Gastroesophageal sphincter (tissue), 4 donors: ENCODE results near the gene HK3. TPM values are rescaled to one million over a fixed set of nuclear protein-coding genes. Genes with fewer than 3 reads are reported as not detected.

ENCODE experiments used
- ATAC-seq: fragments of 150-250 bp; one replicate; pipeline ENCODE4 v1.9.1; 2016; ENCODE audit warnings: mild to moderate bottlenecking, moderate library complexity
- H3K27ac ChIP-seq, 4 donors: fragments of 200-600 bp; sonication (generic) in 3 of 4; 1 replicate in 3 of 4; 2 replicates in 1 of 4; pipeline ENCODE4 v1.5.1; 2016 to 2019
- H3K27me3 ChIP-seq: fragments of 200-600 bp; sonication (generic); one replicate; pipeline ENCODE4 v1.5.1; 2019
- H3K36me3 ChIP-seq, 2 donors: fragments of 200-600 bp; sonication (generic); one replicate each; pipeline ENCODE4 v1.5.1; 2019; ENCODE audit warnings: control low read depth in 1 of 2
- H3K4me1 ChIP-seq, 3 donors: fragments of 200-600 bp; sonication (generic); 1 replicate in 2 of 3; 2 replicates in 1 of 3; pipeline ENCODE4 v1.5.1; 2016 to 2019; ENCODE audit warnings: control low read depth in 2 of 3
- H3K4me3 ChIP-seq, 2 donors: fragments of 200-600 bp; sonication (generic); one replicate each; pipeline ENCODE4 v1.5.1; 2019; ENCODE audit warnings: mild to moderate bottlenecking in 1 of 2, moderate library complexity in 1 of 2
- H3K9me3 ChIP-seq, 3 donors: fragments of 200-600 bp; sonication (generic); one replicate each; pipeline ENCODE4 v1.5.1; 2017 to 2019; ENCODE audit warnings: control low read depth in 2 of 3
- CTCF ChIP-seq, 4 experiments: fragments of 200-600 bp in 2 of 4; fragments of 450-650 bp in 2 of 4; sonication (generic) in 1 of 4; IDR thresholded peaks; one replicate each; pipeline ENCODE4 v1.5.1; 2017 to 2019; ENCODE audit warnings: antibody characterized with exemption in 4 of 4, mild to moderate bottlenecking in 2 of 4, moderate library complexity in 2 of 4
- EP300 ChIP-seq: sonication (generic); formaldehyde crosslinking; IDR thresholded peaks from one replicate; pipeline ENCODE4 v1.6.1; 2017; ENCODE audit warnings: antibody characterized with exemption, mild to moderate bottlenecking
- POLR2A ChIP-seq, 2 donors: fragments of 450-650 bp; IDR thresholded peaks; one replicate each; pipeline ENCODE4 v1.6.1; 2017; ENCODE audit warnings: antibody characterized with exemption in 2 of 2, mild to moderate bottlenecking in 2 of 2, moderate library complexity in 1 of 2
- POLR2AphosphoS5 ChIP-seq: sonication (generic); formaldehyde crosslinking; IDR thresholded peaks from one replicate; pipeline ENCODE4 v1.6.1; 2017; ENCODE audit warnings: antibody characterized with exemption
- WGBS, 2 donors: methylation state at CpG; one replicate each; pipeline ENCODE4 v1.1.5; 2018; ENCODE audit warnings: low coverage in 1 of 2; 5-methylcytosine and 5-hydroxymethylcytosine counted together
- total RNA-seq, 4 donors: library from RNA; depleted of rRNA; stranded (reverse); fragments of >200 nt; gene quantifications; one replicate each; pipeline ENCODE4 v1.1.0, GENCODE V29; 2016

The HK3 gene
- total RNA-seq, 4 donors from 2014 or later, result 3.4 to 11.5 (median 8.1) TPM

DNA sequence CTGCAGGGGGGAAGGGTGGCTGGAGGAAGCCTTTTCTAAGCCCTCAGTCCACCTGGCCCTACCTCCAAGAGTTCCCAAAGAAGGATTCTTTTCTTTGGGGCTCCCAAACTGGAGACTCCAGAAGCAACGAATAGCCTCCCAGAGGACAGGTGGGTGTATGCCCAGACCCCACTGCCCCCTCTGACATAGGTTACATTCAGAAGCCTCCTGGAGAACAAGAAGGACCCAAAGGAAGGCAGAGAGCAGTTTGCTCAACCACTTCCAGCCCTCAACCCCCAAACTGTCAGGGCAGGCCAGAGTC, 10.3 kb downstream of the HK3 start:
- TF ChIP-seq POLR2A (IDR thresholded peaks at IDR 0.05) (no peak), EP300 (no peak), POLR2AphosphoS5 (no peak), CTCF (IDR thresholded peaks at IDR 0.05) (no peak)
- no peaks in the 10 kb centered on the region for H3K9me3 ChIP-seq
- H3K4me1 ChIP-seq, result no peaks in the 10 kb centered on the region
- WGBS, 2 donors, result no CpG with 5 or more reads among the region's 1 CpG
- H3K4me3 ChIP-seq, result no peak overlapping the region
- peaks cover 7% of the 10 kb centered on the region for H3K27me3 ChIP-seq
- no peaks in the 10 kb centered on the region for H3K36me3 ChIP-seq
- H3K27ac ChIP-seq, result no peak overlapping the region
- no peak for ATAC-seq

DNA sequence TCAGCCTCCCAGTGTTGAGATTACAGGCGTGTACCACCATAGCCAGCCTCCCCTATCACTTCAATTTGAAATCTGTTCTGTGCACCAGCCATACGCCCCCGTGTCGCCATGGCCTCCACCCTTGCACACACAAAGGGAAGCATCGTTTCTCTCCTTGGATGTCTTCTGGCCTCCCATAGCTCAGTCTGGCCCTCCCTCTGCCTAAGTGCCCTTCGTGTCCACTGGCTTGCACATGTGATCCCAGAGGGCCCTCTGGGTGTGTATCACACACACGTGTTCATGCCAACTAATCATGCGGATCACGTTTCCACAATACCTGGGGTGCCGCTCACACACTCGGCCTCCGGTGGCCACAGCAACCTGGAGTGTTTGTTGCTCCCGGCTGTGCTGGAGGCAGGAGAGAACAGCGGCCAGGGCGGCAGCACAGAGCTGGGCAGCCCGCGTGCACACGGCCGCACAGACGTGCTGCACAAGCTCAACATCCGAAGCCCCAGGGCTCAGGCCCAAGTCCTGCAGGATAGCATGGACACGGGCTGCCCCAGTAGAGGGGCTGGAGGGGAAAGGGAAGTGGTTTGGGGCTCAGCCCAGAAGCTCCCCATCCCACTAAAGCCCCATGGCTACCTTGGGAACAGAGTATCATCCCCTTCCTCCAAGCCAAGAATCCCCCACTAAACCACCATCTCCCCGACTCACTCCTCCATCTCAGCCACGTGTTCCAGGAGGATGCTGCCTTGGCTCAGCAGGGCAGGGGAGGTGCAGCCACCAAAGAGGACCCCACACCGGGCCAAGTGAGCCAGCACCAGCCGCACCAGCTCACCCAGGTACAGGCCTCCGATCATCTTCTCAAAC, 10.9 kb downstream of the HK3 start:
- Histone ChIP-seq H3K9me3 (no peaks in the 10 kb centered on the region), H3K36me3 (no peaks in the 10 kb centered on the region), H3K4me3 (no peak overlapping the region), H3K4me1 (no peaks in the 10 kb centered on the region), H3K27ac (no peak overlapping the region), H3K27me3 (peaks cover 7% of the 10 kb centered on the region)
- no peak for TF ChIP-seq POLR2A (IDR thresholded peaks at IDR 0.05)
- no peak for TF ChIP-seq EP300
- no peak for TF ChIP-seq POLR2AphosphoS5
- no peak for TF ChIP-seq CTCF (IDR thresholded peaks at IDR 0.05)
- 87 to 91% methylated on average over 5 to 10 of the region's 27 CpGs for WGBS, 2 donors
- ATAC-seq, result no peak

- no peak for TF ChIP-seq POLR2A (IDR thresholded peaks at IDR 0.05)
- TF ChIP-seq POLR2AphosphoS5, result no peak
- no peak for TF ChIP-seq EP300
- no peak for TF ChIP-seq CTCF (IDR thresholded peaks at IDR 0.05)
- 75 to 87% methylated on average over 3 of the region's 28 CpGs for WGBS, 2 donors
Observed at GRCh38 chr5:176887252-176887849, 11.8 kb downstream of the HK3 start.

DNA sequence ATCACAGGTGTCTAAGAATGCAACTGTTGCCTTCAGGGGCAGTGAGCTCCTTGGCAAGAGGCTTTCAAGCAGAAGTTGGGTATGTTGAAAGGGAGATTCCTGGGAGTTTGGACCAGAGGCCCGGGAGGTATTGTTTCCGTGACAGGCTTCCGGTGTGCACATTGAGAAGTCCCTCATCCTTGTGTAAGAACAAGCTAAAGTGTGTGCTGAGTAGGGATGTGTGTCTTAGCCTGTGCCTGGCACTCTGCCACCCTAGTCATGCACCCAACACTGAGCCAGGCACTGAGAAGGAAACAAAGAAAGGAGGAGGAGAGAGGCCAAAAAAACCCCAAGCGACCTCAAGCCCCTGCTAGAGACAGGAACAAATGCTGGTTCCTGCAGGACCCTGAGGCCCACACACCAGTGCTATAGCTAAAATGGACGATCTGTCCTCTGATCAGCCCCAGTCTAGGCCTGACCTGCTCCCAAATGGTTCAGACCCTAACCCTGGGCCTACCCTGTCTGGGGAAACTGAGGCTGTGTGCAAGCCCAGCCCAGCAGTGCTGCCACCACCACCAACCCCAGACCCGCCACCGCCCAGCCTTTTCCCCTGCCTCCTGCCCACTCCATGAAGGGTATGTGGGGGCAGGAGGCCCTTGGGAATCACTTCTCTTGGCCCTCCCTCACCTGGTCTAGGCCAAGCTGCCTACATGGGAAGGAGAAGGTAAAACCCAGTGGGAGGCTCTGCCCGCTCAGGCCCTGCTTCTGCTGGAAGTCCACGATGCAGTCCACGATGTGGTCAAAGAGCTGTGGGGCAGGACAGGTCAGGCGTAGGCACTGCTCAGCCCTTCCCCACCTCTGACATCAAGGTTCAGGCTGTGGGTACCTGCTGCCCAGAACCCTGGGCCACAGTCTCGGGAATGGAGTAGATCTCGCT, 12.6 kb downstream of the HK3 start:
- Histone ChIP-seq H3K4me1 (no peaks in the 10 kb centered on the region), H3K27ac (no peak overlapping the region), H3K36me3 (no peaks in the 10 kb centered on the region), H3K4me3 (no peak overlapping the region), H3K27me3 (peaks cover 5% of the 10 kb centered on the region), H3K9me3 (no peaks in the 10 kb centered on the region)
- WGBS, 2 donors, result 76% methylated on average over 6 of the region's 13 CpGs; no CpG with 5 or more reads in 1 of the 2 donors
- ATAC-seq, result no peak
- TF ChIP-seq POLR2AphosphoS5, result no peak
- no peak for TF ChIP-seq POLR2A (IDR thresholded peaks at IDR 0.05)
- TF ChIP-seq EP300, result no peak
- no peak for TF ChIP-seq CTCF (IDR thresholded peaks at IDR 0.05)

More at GRCh38 chr5:176887252-176887849, 11.8 kb downstream of the HK3 start:
- ATAC-seq, result no peak
- Histone ChIP-seq H3K27me3 (peaks cover 7% of the 10 kb centered on the region), H3K36me3 (no peaks in the 10 kb centered on the region), H3K27ac (no peak overlapping the region), H3K4me3 (no peak overlapping the region), H3K9me3 (no peaks in the 10 kb centered on the region), H3K4me1 (no peaks in the 10 kb centered on the region)
